DMS79 treated with DMSO at 0.1 percent for 48 hours (cell line): Measurements from ENCODE around the gene CEP131.
"Not testable (repeated sequence)": the region's sequence is repeated elsewhere in the genome, so short reads cannot be mapped to it uniquely, and the experiment has no call there.

Source experiments
- DNase-seq: peaks from one replicate; lab custom pipeline; 2025; lab: John Stamatoyannopoulos, UW

The CEP131 gene

GRCh38 chr17:81151278-81151677 is 71.5 kb downstream of the CEP131 start:
- no peak for DNase-seq

DNA sequence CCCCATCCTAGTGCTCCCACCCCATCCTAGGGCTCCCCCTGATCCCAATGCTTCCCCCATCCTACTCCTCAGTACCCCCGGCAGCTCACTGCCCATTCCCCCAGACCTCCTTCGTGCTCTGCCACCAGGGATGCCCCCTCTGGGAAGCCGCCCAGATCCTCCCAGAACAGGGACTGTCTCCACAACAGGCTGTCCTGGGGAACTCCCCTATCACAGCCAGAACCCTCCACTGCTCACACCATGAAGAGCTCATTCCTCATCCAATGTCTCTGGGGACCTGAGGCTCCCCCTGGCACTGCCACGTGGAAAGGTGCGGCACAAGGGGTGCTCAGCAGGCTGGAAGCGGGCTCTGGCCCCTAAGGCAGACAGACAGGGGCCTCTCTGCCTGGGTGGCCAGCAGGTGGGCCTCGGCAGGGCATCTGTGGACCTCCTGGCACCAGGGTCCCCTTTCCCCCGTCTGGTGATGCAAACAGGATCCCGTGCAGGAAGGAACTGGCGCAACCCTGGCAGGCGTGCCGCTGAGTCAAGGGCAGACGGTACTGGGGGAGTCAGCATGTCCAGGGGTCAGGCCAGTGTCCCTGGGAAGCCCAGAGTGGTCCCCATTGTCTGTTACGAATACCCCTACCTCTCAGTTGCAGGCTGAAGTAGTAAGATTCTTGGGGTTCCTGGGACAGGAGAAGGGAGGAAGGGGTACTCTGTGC is 72.2 kb downstream of the CEP131 start:
- DNase-seq, result no peak

- DNase-seq, result no peak
Observed at GRCh38 chr17:81148986-81149533, 73.7 kb downstream of the CEP131 start.

DNA sequence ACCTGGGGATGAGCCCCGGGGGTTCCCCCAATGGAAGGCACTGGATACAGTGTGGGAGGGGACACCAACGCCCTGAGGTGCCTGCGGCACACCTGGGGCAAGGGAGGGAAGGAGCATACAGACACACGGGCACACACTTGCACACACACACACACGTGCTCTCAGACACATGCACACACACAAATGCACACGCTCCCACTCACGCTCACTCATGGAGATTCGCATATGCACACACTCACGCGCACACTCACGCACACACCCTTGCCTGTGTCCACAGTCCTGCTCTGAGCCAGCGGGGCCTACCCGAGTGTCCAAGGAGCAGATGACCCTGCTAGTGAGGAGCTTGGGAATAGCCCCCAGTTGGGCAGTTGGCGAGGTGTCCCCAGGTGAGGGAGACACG is 74.2 kb downstream of the CEP131 start:
- DNase-seq, result no peak

- no peak for DNase-seq
Observed at GRCh38 chr17:81147701-81148100, 75.1 kb downstream of the CEP131 start.

DNA sequence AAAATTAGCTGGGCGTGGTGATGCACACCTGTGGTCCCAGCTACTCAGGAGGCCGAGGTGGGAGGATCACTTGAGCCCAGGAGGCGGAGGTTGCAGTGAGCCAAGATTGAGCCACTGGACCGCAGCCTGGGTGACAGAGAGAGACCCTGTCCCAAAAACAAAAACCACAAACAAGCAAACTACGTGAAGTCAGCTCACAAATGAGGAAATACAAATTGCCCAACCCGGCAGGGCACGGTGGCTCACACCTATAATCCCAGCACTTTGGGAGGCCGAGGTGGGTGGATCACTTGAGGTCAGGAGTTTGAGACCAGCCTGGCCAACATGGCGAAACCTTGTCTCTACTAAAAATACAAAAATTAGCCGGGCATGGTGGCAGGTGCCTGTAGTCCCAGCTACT is 76.6 kb downstream of the CEP131 start:
- DNase-seq, result not testable (repeated sequence)

DNA sequence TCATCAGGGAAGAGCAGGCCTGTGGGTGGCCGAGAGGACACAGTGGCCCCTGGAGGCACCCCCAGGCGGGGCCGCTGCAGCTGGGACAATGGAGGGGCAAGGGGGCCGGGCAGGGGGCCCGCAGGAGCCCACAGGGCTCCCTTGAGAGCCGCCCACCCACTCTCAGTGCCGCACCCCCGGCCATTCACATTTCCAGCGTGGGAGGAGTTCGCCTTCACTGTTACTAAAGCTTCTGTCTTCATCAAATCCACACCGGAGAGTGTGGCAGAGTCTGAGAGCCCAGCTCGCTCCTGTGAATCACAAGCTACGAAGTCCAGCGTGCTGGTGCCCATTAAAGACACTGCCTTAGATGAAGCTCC is 78.4 kb downstream of the CEP131 start:
- no peak for DNase-seq

GRCh38 chr17:81143717-81144422 is 78.9 kb downstream of the CEP131 start:
- DNase-seq, result no peak

DNA sequence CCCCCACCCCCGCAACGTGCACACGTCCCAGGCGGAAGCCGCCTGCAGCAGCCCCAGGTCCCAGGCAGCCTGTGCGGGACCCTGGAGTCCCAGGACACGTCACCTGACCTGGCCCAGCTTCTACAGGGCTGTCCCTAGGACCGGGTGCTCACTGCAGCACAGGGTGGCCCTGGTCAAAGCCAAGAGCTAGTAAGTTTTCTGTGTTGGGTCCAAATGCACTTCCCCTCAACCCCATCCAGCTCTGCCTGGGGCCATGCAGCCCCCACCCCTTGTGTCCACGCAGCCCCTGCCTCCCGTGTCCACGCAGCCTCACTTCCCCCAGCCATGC is 79.6 kb downstream of the CEP131 start:
- DNase-seq, result no peak

DNA sequence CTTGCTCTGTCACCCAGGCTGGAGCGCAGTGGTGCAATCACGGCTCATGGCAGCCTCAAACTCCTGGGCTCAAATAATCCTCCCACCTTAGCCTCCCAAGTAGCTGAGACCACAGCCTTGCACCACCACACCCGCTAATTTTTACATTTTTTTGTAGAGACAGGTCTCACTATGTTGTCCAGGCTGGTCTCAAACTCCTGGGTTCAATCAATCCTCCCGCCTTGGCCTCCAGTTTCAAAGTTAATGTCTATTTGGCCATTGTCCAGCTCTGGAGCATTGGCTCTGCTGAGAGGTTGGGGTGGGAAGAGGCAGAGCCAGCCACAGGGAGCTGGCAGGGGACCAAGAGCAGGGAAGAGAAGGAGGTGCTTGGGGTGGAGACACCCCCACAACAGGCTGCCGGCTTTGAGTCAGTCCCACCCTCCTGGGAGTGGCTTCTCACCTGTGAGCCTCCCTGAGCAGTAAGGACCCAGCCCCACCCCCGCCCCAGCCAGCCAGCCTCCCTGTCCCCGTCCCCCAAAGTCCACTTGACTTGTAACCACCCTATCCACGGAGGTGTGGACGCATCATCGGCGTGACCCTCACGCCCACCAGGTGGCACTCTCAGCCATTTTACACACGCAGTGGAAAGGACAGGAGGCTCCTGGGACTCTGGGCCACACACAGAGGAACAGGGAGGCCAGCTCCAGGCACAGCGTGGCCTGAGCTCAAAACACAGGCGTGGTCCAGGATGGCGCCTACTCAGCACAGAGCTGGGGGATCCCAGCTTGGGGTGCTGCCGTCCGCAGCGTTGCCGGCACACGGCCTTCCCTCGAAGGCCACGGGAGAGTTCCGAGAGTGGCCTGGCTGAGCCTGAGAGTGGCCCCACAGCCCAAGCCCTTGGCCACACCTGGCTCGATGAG is 80.2 kb downstream of the CEP131 start:
- peak; percentile 65 for DNase-seq

GRCh38 chr17:81140695-81141094 is 82.1 kb downstream of the CEP131 start:
- DNase-seq, result no peak

- no peak for DNase-seq
Observed at GRCh38 chr17:81140018-81140417, 82.7 kb downstream of the CEP131 start.
